Smooth muscle cell of bladder (primary cell): ENCODE measurements around the gene CIDEC. TPM values are rescaled to one million over a fixed set of nuclear protein-coding genes. Genes with fewer than 3 reads are reported as not detected.

Experiments
- total RNA-seq: library from RNA; depleted of rRNA; stranded (reverse); fragments of >200 nt; gene quantifications from 2 replicates; pipeline ENCODE4 v1.2.3, GENCODE V29; 2014

Gene CIDEC, protein sequence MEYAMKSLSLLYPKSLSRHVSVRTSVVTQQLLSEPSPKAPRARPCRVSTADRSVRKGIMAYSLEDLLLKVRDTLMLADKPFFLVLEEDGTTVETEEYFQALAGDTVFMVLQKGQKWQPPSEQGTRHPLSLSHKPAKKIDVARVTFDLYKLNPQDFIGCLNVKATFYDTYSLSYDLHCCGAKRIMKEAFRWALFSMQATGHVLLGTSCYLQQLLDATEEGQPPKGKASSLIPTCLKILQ
- total RNA-seq, result 0.14 and 0.18 TPM in 2 replicates

DNA sequence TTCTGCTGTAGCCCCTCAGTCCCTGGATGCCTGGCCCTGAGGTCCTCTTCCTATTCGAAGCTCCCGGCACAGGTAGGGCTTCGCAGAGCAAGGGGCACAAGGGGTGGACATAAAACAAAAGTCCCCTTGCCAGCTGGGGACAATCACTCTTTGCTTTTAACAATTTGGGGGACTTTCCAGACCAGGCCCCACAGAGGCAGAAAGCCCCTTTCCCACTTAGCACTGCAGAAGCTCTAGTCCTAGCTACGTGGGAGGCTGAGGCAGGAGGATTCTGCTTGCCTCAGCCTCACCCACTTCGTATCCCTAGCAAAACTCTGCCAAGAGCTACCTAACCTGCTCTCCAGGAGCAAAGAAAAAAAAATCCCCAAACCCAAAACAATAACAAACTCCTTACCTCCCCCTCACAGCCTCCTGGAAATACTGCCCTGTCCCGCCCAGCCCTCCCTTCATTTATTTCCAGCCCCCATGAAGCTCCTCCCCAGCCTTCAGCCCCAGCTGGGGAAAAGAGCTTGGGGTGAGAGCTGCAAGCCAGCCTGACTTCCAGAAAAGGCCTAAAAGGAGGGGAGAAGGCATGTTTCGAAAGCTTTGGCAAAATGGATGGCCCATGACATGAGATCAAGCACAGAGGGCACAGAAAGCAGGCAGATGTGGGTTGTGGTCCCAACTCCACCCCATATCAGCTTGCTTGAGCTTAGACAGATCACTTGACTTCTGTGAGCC is at the start of gene CIDEC:
CIDEC (minus strand) TSS at position 424 of the 720 bp plus-strand sequence. CDS start 1,767 bp downstream, outside the sequence.

DNA sequence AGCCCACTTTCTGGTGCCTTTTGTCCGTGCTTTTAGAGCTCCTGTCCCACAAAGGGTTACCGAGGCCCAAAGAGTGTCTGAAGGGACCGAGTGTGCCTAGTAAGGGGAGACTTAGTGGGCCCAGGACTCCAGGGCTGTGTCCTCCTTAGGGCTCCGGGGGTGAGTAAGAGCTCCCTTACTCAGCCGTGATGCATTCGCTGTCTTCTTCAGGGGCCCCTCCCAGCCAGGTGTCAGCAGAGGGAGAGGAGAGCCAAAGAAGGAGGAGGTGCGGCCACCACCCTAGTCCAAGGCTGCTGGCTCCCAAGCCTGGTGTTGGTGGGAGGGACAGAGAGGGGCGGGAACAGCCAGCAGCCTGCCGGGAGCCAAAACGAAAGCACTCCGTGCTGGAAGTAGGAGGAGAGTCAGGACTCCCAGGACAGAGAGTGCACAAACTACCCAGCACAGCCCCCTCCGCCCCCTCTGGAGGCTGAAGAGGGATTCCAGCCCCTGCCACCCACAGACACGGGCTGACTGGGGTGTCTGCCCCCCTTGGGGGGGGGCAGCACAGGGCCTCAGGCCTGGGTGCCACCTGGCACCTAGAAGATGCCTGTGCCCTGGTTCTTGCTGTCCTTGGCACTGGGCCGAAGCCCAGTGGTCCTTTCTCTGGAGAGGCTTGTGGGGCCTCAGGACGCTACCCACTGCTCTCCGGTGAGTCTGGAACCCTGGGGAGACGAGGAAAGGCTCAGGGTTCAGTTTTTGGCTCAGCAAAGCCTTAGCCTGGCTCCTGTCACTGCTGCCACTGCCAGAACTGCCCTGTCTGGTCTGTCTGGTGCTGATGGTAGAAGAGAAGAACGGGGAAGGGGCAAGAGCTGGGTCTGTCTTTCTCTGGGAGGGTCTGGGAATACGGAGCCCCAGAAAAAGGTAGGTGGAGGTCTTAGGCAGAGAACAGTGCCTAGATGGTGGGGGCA is 37.0 kb upstream of the CIDEC start, which contains the start of gene IL17RC:
IL17RC (plus strand) TSS at position 365 of the 947 bp plus-strand sequence; CDS start at position 583, 218 bp downstream.

DNA sequence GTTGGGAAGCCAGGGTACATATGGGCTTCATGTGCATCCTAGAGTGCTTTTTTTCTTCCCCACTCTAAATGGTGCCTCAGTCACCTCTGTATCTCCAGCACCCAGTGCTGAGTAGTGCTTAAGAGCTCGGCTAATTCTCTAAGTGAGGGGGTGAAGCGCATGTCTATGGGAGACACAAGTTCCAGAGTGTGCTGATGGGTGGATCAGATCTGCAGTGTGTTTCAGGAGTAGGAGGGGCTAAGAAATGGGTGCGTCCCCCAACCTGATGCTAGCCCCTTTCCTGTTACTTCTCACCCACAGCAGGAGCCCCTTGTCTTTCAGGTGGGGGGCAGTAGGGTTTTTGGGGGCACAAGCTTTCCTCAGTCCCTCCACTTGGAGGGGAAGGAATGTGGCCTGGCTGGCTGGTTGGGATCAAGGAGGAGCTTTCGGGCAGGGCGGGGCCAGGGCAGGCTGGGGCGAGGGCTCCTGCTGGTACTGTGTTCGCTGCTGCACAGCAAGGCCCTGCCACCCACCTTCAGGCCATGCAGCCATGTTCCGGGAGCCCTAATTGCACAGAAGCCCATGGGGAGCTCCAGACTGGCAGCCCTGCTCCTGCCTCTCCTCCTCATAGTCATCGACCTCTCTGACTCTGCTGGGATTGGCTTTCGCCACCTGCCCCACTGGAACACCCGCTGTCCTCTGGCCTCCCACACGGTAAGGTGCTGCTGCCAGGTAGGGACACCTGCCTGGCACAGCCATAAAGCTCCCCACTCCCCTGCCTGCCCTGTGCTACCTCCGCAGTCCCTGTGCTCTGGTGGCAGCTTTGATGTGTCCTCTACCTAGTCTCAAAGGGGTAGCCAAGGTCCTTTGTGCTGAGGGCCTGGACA is 22.6 kb upstream of the CIDEC start, which contains the start of gene IL17RE:
IL17RE (plus strand) TSS at position 477 of the 866 bp plus-strand sequence; CDS start at position 562, 85 bp downstream.

DNA sequence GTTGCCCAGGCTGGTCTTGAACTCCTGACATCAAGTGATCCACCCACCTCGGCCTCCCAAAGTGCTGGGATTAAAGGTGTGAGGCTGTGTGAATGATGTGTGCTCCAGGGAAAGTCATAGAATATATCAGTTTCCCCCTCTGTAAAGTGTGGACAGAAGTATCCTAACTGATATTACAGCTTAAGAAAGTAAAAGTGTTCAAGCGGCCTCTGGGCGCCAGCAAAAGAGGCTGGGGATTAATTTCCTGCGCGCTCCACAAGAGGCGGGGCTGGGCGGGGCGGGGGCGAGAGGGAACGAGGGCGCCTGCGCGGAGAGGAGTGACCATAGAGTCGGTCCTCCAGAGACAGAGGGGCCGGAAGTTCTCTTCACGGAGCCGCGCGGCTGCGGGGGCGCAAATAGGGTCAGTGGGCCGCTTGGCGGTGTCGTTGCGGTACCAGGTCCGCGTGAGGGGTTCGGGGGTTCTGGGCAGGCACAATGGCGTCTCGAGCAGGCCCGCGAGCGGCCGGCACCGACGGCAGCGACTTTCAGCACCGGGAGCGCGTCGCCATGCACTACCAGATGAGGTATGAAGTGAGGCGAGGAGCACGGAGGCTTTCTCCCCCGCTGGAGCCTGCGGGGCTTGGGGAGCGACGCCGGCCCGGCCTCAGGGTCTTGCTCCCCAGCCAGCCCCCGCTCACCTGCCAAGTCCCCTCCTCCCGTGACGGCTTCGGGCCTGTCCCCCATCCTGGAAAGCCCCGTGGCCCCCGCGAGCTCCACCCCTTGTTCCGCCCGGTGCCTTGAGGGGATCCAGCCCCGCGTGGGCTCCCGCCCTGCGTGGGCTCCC is 10.4 kb upstream of the CIDEC start, which contains the start of gene JAGN1:
JAGN1 (plus strand) TSS at position 362 of the 823 bp plus-strand sequence; CDS start at position 475, 113 bp downstream.

DNA sequence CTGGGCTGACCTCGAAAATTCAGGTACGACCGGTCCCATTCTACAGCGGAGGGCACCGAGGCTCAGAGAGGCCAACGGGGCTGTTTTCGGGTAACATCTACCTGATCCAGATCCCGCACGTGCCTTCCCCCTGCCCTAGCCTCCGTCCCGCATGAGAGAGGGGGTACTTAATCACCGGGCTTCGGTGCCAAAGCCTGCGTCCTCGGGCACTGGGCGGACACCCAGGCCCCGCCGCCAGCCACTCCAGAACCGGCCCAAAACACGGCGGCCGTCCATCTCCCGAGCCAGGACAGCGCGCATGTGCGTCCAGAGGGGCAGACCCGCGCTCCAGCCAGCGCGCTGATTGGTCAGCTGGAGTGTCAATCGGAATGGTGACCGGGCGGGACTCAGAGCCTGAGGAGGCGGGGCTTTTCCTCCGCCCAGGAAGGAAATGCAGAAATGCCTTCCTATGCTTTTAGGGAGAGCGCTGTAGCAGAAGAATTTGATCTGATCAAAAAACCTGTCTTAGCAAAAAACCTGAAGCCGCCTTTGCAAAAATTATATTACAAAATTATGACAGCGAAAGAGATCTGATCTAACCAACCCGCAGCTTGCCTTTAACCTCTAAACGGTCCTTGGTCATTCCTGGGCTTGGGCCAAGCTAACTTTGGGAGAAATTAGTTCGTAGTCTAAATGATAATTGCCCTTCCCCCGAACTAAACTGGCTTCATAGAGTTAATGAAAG is 36.2 kb downstream of the CIDEC start, which contains the start of gene RPUSD3:
RPUSD3 (minus strand) TSS at position 294 of the 724 bp plus-strand sequence; CDS start at position 276, 18 bp downstream.

Other genes starting within 250 kb of the CIDEC start
- gene MTMR14, start 230.7 kb downstream of the CIDEC start, total RNA-seq, result 27.9 and 30.4 TPM in 2 replicates
- not detected in 2 replicates for gene CPNE9, start 176.4 kb downstream of the CIDEC start, total RNA-seq
- 12.1 and 14.7 TPM in 2 replicates for gene BRPF1, start 148.5 kb downstream of the CIDEC start, total RNA-seq
- gene OGG1, start 130.3 kb downstream of the CIDEC start, total RNA-seq, result 17.1 and 17.9 TPM in 2 replicates
- 33.0 and 34.3 TPM in 2 replicates for gene CAMK1, start 110.3 kb downstream of the CIDEC start, total RNA-seq
- gene TADA3, start 87.8 kb downstream of the CIDEC start, total RNA-seq, result 51.1 and 52.7 TPM in 2 replicates
- 170 and 213 TPM in 2 replicates for gene ARPC4, start 87.2 kb downstream of the CIDEC start, total RNA-seq
- 8.2 and 11.0 TPM in 2 replicates for gene TTLL3, start 70.0 kb downstream of the CIDEC start, total RNA-seq
- 18.3 and 21.1 TPM in 2 replicates for gene RPUSD3, start 36.2 kb downstream of the CIDEC start, total RNA-seq
- gene JAGN1, start 10.4 kb upstream of the CIDEC start, total RNA-seq, result 24.5 and 31.2 TPM in 2 replicates
- gene IL17RE, start 22.6 kb upstream of the CIDEC start, total RNA-seq, result 0.14 and 0.83 TPM in 2 replicates
- 24.7 and 34.0 TPM in 2 replicates for gene IL17RC, start 36.8 kb upstream of the CIDEC start, total RNA-seq
- gene CRELD1, start 53.6 kb upstream of the CIDEC start, total RNA-seq, result 20.1 and 58.8 TPM in 2 replicates
- gene PRRT3, start 72.2 kb upstream of the CIDEC start, total RNA-seq, result 1.6 and 2.1 TPM in 2 replicates
- 72.0 and 78.9 TPM in 2 replicates for gene EMC3, start 106.6 kb upstream of the CIDEC start, total RNA-seq
- 2.0 and 2.6 TPM in 2 replicates for gene FANCD2, start 146.2 kb upstream of the CIDEC start, total RNA-seq
- gene FANCD2OS, start 228.0 kb upstream of the CIDEC start, total RNA-seq, result not detected in 2 replicates
- 88.9 and 101 TPM in 2 replicates for gene BRK1, start 235.4 kb upstream of the CIDEC start, total RNA-seq